AG04450 (cell line): ENCODE measurements around the gene TTC28. TPM values are rescaled to one million over a fixed set of nuclear protein-coding genes. Genes with fewer than 3 reads are reported as not detected.
"Not testable (repeated sequence)": the region's sequence is repeated elsewhere in the genome, so short reads cannot be mapped to it uniquely, and the experiment has no call there.

Experiments
- CTCF ChIA-PET: fragments of 300-600, 350-600 bp; formaldehyde crosslinking; extraction: SDS; loops from one replicate; lab custom pipeline; 2022; ENCODE audit warnings: antibody characterized with exemption, inconsistent platforms; lab: Charles Lee
- POLR2A ChIA-PET: fragments of 350-600 bp; formaldehyde crosslinking; extraction: SDS; loops from one replicate; lab custom pipeline; 2021; ENCODE audit warnings: antibody characterized with exemption, inconsistent platforms; lab: Yijun Ruan, JAX
- DNase-seq: peaks from one replicate; pipeline ENCODE4 v3.0.0-alpha.2; 2011; ENCODE audit warnings: low read depth, low spot score
- H3K27ac ChIP-seq: one replicate; pipeline ENCODE4 v1.5.1; 2012; ENCODE audit warnings: low read depth, low read length, control low read depth
- H3K27me3 ChIP-seq: one replicate; pipeline ENCODE4 v1.6.0; 2012; ENCODE audit warnings: low read length; ENCODE audit not compliant: control insufficient read depth, insufficient read depth
- H3K4me3 ChIP-seq: 2 replicates; pipeline ENCODE4 v1.5.1; 2011; ENCODE audit warnings: mild to moderate bottlenecking, low read depth, low read length, control low read depth
- H3K9me3 ChIP-seq: 2 replicates; pipeline ENCODE4 v1.5.1; 2012; ENCODE audit warnings: low read length; ENCODE audit not compliant: control insufficient read depth, insufficient read depth
- polyA plus RNA-seq: library from polyadenylated mRNA; depleted of rRNA; stranded (reverse); fragments of >200 nt; gene quantifications from 2 replicates; pipeline ENCODE4 v1.2.3, GENCODE V29; 2011
- TF ChIP-seq, protein P1 (sequence below): IDR thresholded peaks from 2 replicates; pipeline ENCODE4 v1.5.1; 2011; ENCODE audit warnings: low read depth, low read length, control low read depth, inconsistent platforms

TTC28 gene
- polyA plus RNA-seq, 1 experiment: 11.2 TPM

DNA sequence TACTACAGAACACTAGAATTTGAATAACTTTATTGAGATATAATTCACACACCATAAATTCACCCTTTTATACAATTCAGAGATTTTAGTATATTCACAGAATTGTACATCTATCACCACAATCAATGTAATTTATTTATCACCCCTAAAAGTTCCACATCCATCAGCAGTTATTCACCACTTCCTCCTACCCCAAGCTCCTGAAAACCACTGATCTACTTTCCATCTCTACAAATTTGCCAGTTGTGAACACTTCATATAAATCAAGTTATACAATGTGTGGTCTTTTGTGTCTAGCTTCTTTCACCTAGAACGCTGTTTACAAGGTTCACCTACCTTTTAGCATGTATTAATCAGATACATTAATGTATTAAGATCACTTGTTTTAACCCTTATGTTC, 179.6 kb downstream of the TTC28 start:
- no peak overlapping the region for H3K4me3 ChIP-seq
- no peaks in the 10 kb centered on the region for H3K27me3 ChIP-seq
- ChIA-PET POLR2A (no interaction called here), CTCF (no interaction called here)
- no peak overlapping the region for H3K27ac ChIP-seq
- DNase-seq: no peak
- TF ChIP-seq, protein P1, sequence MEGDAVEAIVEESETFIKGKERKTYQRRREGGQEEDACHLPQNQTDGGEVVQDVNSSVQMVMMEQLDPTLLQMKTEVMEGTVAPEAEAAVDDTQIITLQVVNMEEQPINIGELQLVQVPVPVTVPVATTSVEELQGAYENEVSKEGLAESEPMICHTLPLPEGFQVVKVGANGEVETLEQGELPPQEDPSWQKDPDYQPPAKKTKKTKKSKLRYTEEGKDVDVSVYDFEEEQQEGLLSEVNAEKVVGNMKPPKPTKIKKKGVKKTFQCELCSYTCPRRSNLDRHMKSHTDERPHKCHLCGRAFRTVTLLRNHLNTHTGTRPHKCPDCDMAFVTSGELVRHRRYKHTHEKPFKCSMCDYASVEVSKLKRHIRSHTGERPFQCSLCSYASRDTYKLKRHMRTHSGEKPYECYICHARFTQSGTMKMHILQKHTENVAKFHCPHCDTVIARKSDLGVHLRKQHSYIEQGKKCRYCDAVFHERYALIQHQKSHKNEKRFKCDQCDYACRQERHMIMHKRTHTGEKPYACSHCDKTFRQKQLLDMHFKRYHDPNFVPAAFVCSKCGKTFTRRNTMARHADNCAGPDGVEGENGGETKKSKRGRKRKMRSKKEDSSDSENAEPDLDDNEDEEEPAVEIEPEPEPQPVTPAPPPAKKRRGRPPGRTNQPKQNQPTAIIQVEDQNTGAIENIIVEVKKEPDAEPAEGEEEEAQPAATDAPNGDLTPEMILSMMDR: no peak
- H3K9me3 ChIP-seq: no peaks in the 10 kb centered on the region

DNA sequence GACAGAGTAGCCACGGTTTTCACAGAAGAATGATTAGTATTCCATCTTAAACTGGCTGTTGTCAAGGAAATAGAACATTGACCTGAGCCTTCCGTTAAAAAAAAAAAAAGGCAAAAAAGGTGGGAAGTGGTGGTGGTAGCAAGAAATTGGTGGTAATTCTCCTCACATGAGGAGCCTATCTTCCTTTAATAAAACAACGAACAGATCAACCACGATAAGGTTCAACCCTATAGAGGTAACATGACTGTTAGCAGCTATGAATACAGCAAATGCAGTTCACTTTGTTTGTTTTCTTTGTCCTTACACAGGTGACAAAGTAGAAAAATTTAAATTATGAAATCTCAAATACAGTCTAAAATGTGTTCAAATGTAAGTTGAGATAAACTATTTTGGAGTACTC, 181.6 kb downstream of the TTC28 start:
- TF ChIP-seq, protein P1: no peak
- no peak overlapping the region for H3K4me3 ChIP-seq
- CTCF ChIA-PET: no interaction called here
- no peak for DNase-seq
- H3K27me3 ChIP-seq: no peaks in the 10 kb centered on the region
- no peaks in the 10 kb centered on the region for H3K9me3 ChIP-seq
- H3K27ac ChIP-seq: no peak overlapping the region
- POLR2A ChIA-PET: interaction anchor here (0.5 kb wide), 1 partner anchor 26 kb away, joined by 4 read pairs; no protein-coding TSS in a partner anchor

DNA sequence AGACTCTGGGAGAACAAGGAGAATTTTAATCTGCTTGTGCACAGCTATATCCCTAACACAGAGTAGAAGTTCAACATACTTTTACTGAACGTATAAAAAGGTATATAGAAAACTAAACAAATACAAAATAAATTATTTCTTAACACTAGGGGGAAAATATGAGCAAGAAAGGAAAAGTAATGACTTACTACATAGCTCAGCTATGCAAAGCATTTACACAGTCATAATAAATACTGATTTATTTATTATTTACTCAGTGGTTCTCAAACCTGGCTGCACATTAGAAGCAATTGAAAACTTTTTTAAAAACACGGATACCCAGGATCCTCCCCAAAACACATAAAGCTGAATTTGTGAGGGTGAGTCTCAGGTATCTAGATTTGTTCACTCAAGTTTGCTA, 182.5 kb downstream of the TTC28 start:
- TF ChIP-seq, protein P1: no peak

DNA sequence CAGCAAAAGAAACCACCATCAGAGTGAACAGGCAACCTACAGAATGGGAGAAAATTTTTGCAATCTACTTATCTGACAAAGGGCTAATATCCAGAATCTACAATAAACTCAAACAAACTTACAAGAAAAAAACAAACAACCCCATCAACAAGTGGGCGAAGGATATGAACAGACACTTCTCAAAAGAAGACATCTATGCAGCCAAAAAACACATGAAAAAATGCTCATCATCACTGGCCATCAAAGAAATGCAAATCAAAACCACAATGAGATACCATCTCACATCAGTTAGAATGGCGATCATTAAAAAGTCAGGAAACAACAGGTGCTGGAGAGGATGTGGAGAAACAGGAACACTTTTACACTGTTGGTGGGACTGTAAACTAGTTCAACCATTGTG, 188.4 kb downstream of the TTC28 start:
- H3K27ac ChIP-seq, DNase-seq, POLR2A ChIA-PET, H3K27me3 ChIP-seq, CTCF ChIA-PET, H3K9me3 ChIP-seq, H3K4me3 ChIP-seq: not testable (repeated sequence)

More for the DNA sequence above, 182.5 kb downstream of the TTC28 start:
- ChIA-PET POLR2A (interaction anchor here (0.5 to 1.6 kb wide), 2 partner anchors 126 to 303 kb away, joined by 3 to 6 read pairs; partner anchors contain the start of gene XBP1), CTCF (interaction anchor here (1.1 kb wide), 1 partner anchor 18 kb away, joined by 3 read pairs; no protein-coding TSS in a partner anchor)
- no peak for DNase-seq
- no peak overlapping the region for H3K4me3 ChIP-seq
- H3K27me3 ChIP-seq: no peaks in the 10 kb centered on the region
- H3K9me3 ChIP-seq: no peaks in the 10 kb centered on the region
- no peak overlapping the region for H3K27ac ChIP-seq

DNA sequence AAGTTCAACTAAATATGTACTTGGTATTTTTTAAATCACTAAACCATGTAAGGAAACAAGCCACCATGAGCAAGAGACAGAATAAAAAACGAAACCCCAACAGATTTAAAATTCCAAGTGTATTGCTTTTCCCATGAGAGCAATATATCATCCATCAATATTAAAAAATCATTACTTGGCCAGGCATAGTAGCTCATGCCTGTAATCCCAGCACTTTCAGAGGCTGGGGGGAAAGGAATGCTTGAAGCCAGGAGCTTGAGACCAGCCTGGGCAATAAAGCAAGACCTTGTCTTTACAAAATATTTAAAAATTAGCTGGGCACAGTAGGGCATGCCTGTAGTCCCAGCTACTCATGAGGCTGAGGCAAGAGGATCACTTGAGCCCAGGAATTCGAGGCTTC, 190.8 kb downstream of the TTC28 start:
- Histone ChIP-seq H3K27ac (no peak overlapping the region), H3K4me3 (no peak overlapping the region), H3K27me3 (no peaks in the 10 kb centered on the region), H3K9me3 (no peaks in the 10 kb centered on the region)
- DNase-seq: no peak
- ChIA-PET CTCF (no interaction called here), POLR2A (interaction anchor here (0.6 kb wide), 1 partner anchor 797 kb away, joined by 5 read pairs; no protein-coding TSS in a partner anchor)
- TF ChIP-seq, protein P1: no peak
